Psoas muscle (tissue), 8 donors: ENCODE results near the gene PTPN14. TPM values are rescaled to one million over a fixed set of nuclear protein-coding genes. Genes with fewer than 3 reads are reported as not detected.
A peak's percentile ranks its signal among the peaks of the same experiment; 100 is the strongest.

ENCODE experiments used
- ATAC-seq, 4 donors: fragments of 200-7000 bp; cut with Tn5 transposase; one replicate each; pipeline ENCODE4 v1.9.1; 2020; ENCODE audit warnings: moderate library complexity in 3 of 4, mild to moderate bottlenecking in 2 of 4
- DNase-seq, 2 donors: peaks; one replicate each; pipeline ENCODE4 v3.0.0-alpha.2; 2020
- H3K27ac ChIP-seq: fragments of 200-600 bp; one replicate; pipeline ENCODE4 v1.8.0; 2022
- H3K27me3 ChIP-seq, 3 donors: fragments of 200-600 bp in 1 of 3; one replicate each; pipeline versions ENCODE4 v1.6.1 to v1.8.0; 2013 to 2022; ENCODE audit warnings: low read length in 2 of 3, mild to moderate bottlenecking in 2 of 3, moderate library complexity in 1 of 3; ENCODE audit not compliant: insufficient read depth in 3 of 3
- H3K36me3 ChIP-seq, 2 donors: fragments of 200-600 bp in 1 of 2; one replicate each; pipeline versions ENCODE4 v1.6.1 to v1.8.0; 2013 to 2022; ENCODE audit warnings: low read depth in 1 of 2, mild to moderate bottlenecking in 1 of 2, moderate library complexity in 1 of 2; ENCODE audit not compliant: insufficient read depth in 1 of 2
- H3K4me1 ChIP-seq: fragments of 200-600 bp; one replicate; pipeline ENCODE4 v1.8.0; 2022
- H3K4me3 ChIP-seq: fragments of 200-600 bp; one replicate; pipeline ENCODE4 v1.8.0; 2022; ENCODE audit warnings: mild to moderate bottlenecking
- H3K9me3 ChIP-seq: fragments of 200-600 bp; one replicate; pipeline ENCODE4 v1.8.0; 2022
- WGBS, 3 donors: extraction: QIAGEN DNeasy Blood & Tissue Kit; methylation state at CpG; one replicate each; pipeline versions ENCODE4 v1.1.6 to v1.1.7; 2013; 5-methylcytosine and 5-hydroxymethylcytosine counted together
- intact Hi-C, 2 donors: fragments of 100-400 bp; cut with DNase I; formaldehyde crosslinking; loops; one replicate each; pipeline versions ENCODE4 v1.11.0 to v1.14.2; 2022
- polyA plus RNA-seq, 3 donors: library from polyadenylated mRNA; stranded (reverse); fragments of 200-250 nt; gene quantifications; one replicate each; pipeline ENCODE4 v1.2.3, GENCODE V29; 2013
- total RNA-seq, 4 donors: library from RNA; stranded (reverse); fragmentation: NEBNext Ultra II Directional in 2 of 4; extraction: Animal tissue kit (Norgen Biotek cat#: 25700) in 2 of 4; gene quantifications; one replicate each; pipeline versions ENCODE4 v1.2.1 to v1.2.4, GENCODE V29; 2021 to 2023
- TF ChIP-seq, protein P1 (sequence below): fragments of 200-600 bp; IDR thresholded peaks from one replicate; pipeline ENCODE4 v1.8.0; 2022; ENCODE audit warnings: antibody characterized with exemption
- donor health status: healthy with polysubstance abuse.
- donor health status: DM: no; HTN: no; CAD: no; lungs with moderate emphysema.
- donor health status: Bipolar disorder and iron deficiency.
- donor health status: healthy.
- donor health status: DM: yes; HTN: yes; CAD: no.
- donor health status: DM: no; HTN: no; CAD: no.
- donor health status: DM: no; HTN: no; CAD: no.
- donor health status: DM: yes; HTN: yes; CAD: no.

The PTPN14 gene
- total and polyA plus RNA-seq, 7 donors = 7.2 to 106 (median 50.8) TPM

DNA sequence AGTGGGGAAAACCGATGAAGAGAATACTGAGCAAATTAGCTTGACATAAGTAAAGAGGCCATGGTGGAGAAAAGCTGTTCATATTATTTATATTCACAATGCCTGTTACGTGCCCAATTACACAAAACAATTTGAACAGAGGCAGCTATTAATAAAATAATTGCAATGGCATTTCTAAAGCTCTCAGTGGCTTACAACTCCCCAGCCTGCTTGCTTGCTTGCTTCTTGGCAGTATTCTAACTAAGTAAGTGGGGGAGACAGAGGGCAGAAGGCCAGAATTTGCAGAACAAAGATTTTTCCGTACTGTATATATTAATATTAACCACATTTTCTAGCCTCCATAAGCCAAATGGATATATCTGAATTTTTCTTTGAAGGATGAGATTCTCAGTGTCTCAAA lies 12.9 kb downstream of the PTPN14 start:
- TF ChIP-seq, protein P1, sequence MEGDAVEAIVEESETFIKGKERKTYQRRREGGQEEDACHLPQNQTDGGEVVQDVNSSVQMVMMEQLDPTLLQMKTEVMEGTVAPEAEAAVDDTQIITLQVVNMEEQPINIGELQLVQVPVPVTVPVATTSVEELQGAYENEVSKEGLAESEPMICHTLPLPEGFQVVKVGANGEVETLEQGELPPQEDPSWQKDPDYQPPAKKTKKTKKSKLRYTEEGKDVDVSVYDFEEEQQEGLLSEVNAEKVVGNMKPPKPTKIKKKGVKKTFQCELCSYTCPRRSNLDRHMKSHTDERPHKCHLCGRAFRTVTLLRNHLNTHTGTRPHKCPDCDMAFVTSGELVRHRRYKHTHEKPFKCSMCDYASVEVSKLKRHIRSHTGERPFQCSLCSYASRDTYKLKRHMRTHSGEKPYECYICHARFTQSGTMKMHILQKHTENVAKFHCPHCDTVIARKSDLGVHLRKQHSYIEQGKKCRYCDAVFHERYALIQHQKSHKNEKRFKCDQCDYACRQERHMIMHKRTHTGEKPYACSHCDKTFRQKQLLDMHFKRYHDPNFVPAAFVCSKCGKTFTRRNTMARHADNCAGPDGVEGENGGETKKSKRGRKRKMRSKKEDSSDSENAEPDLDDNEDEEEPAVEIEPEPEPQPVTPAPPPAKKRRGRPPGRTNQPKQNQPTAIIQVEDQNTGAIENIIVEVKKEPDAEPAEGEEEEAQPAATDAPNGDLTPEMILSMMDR = no peak
- no peaks in the 10 kb centered on the region for H3K27me3 ChIP-seq
- H3K27ac ChIP-seq = peak overlapping the region; percentile 69
- DNase-seq (no peak), ATAC-seq (no peak)
- H3K36me3 ChIP-seq = no peaks in the 10 kb centered on the region
- H3K4me1 ChIP-seq = peaks cover 66% of the 10 kb centered on the region
- no peaks in the 10 kb centered on the region for H3K9me3 ChIP-seq
- WGBS, 3 donors = 33 to 38% (median 35%) methylated on average over 3 of the region's 3 CpGs
- peak overlapping the region; percentile 19 for H3K4me3 ChIP-seq
- intact Hi-C loops = loop anchor here in 1 of 2 donors (5.0 kb wide), 1 partner anchor 36 kb away; no protein-coding TSS in a partner anchor

DNA sequence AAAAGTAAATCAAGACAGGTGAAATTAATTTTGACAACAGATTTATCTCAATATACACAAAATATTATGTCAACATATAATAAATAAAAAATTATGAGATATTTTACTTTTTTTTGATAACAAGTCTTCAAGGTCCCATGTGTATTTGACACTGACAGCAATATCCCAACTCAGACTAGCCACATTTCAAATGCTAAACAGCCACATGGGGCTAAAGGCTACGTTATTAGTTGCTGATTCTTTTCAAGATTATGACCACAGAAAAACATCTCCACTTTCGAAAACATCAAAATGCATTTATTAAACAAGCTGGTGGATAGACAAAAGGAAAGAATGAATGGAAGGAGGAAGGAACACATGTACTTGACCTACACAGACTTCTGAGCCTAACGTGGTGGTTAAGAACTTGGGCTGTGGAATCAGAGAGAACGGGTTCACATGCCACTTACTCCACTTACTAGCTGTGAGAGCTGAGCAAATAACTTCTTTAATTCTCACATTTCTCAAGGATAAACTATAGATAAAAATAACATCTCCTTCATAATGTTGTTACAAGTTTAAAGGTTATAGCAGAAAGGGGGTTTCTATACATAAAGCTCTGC lies 13.4 kb downstream of the PTPN14 start:
- H3K9me3 ChIP-seq = no peaks in the 10 kb centered on the region
- TF ChIP-seq, protein P1 = no peak
- peak overlapping the region; percentile 19 for H3K4me3 ChIP-seq
- intact Hi-C loops = loop anchor here in 1 of 2 donors (5.0 kb wide), 1 partner anchor 36 kb away; no protein-coding TSS in a partner anchor
- no peaks in the 10 kb centered on the region for H3K27me3 ChIP-seq
- H3K4me1 ChIP-seq = peaks cover 60% of the 10 kb centered on the region
- 53 to 68% (median 57%) methylated on average over 4 of the region's 4 CpGs for WGBS, 3 donors
- H3K36me3 ChIP-seq = no peaks in the 10 kb centered on the region
- H3K27ac ChIP-seq = peak overlapping the region; percentile 69
- no peak for DNase-seq
- ATAC-seq = no peak

DNA sequence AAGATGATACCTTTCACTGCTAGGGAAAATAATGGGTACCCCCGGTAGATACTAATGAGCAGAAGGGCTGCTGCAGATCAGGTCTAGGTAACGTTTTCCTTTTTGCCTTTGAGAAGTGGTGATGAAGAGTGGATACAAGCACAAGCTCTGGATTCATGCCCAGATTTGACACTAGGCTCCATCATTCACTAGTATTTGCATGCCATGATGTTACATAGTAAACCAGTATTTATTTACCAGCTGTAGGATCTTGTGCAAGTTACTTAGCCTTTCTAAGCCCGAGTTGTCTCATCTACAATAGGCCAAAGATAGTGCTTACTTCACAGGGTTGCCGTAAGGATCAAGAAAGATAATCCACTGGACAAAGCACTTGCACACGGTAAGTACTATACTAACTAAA lies 14.2 kb downstream of the PTPN14 start:
- TF ChIP-seq, protein P1 = no peak
- no peaks in the 10 kb centered on the region for H3K9me3 ChIP-seq
- H3K4me3 ChIP-seq = no peak overlapping the region
- no peaks in the 10 kb centered on the region for H3K36me3 ChIP-seq
- H3K27ac ChIP-seq = peak overlapping the region; percentile 69
- H3K4me1 ChIP-seq = peaks cover 53% of the 10 kb centered on the region
- intact Hi-C loops = loop anchor here in 1 of 2 donors (5.0 kb wide), 1 partner anchor 35 kb away; no protein-coding TSS in a partner anchor
- no peaks in the 10 kb centered on the region for H3K27me3 ChIP-seq
- ATAC-seq (peak; percentile 76 to 87 (median 78)), DNase-seq (no peak)
- WGBS, 3 donors = 42 to 44% (median 43%) methylated on average over 5 of the region's 5 CpGs

DNA sequence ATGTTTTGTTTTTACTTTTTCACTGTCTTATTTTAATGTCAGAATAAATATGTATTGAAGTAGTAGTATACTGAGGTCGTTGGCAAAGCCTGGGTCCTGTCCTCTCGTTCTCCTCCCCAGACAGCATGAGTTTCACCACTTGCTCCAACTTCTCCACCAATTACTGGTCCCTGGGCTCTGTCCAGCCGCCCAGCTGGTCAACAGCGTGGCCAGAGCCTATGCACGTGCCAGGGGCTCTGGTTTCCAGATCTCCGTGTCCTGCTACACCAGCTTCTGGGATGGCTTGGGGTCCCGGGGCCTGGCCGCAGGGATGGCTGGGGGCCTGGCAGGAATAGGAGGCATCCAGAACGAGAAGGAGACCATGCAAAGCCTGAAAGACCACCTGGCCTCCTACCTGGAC lies 19.3 kb downstream of the PTPN14 start:
- TF ChIP-seq, protein P1 = no peak
- H3K4me1 ChIP-seq = peaks cover 36% of the 10 kb centered on the region
- ATAC-seq (peak; percentile 67 to 83 (median 80)), DNase-seq (peak; percentile 34 to 74)
- H3K27me3 ChIP-seq = no peaks in the 10 kb centered on the region
- H3K27ac ChIP-seq = peak overlapping the region; percentile 62
- H3K4me3 ChIP-seq = no peak overlapping the region
- intact Hi-C loops = no loop called here
- WGBS, 3 donors = 34 to 56% (median 41%) methylated on average over 9 of the region's 9 CpGs
- H3K9me3 ChIP-seq = no peaks in the 10 kb centered on the region
- no peaks in the 10 kb centered on the region for H3K36me3 ChIP-seq
